ENCODE data around the gene DYNC2I2.

The DYNC2I2 gene

GRCh38 chr9:128635266-128636023, 21.2 kb downstream of the DYNC2I2 start:
- no peak for DNase-seq

- no peak for DNase-seq
Observed at GRCh38 chr9:128634651-128635262, 21.9 kb downstream of the DYNC2I2 start.

GRCh38 chr9:128634111-128634510, 22.5 kb downstream of the DYNC2I2 start:
- DNase-seq: no peak

GRCh38 chr9:128633601-128634000, 23.0 kb downstream of the DYNC2I2 start:
- DNase-seq: no peak

- no peak for DNase-seq
Observed at GRCh38 chr9:128633057-128633456, 23.6 kb downstream of the DYNC2I2 start.

GRCh38 chr9:128632486-128632885, 24.2 kb downstream of the DYNC2I2 start:
- DNase-seq: no peak

- DNase-seq: no peak
Observed at GRCh38 chr9:128632066-128632465, 24.6 kb downstream of the DYNC2I2 start.

GRCh38 chr9:128631636-128632035, 25.0 kb downstream of the DYNC2I2 start:
- no peak for DNase-seq

- DNase-seq: no peak
Observed at GRCh38 chr9:128629852-128630545, 26.6 kb downstream of the DYNC2I2 start.

GRCh38 chr9:128629136-128629535, 27.5 kb downstream of the DYNC2I2 start:
- no peak for DNase-seq

GRCh38 chr9:128628471-128629048, 28.1 kb downstream of the DYNC2I2 start:
- no peak for DNase-seq

GRCh38 chr9:128627906-128628305, 28.7 kb downstream of the DYNC2I2 start:
- no peak for DNase-seq

- no peak for DNase-seq
Observed at GRCh38 chr9:128627127-128627715, 29.4 kb downstream of the DYNC2I2 start.

GRCh38 chr9:128626181-128626580, 30.5 kb downstream of the DYNC2I2 start:
- no peak for DNase-seq

- DNase-seq: no peak
Observed at GRCh38 chr9:128625391-128626146, 31.1 kb downstream of the DYNC2I2 start.

- no peak for DNase-seq
Observed at GRCh38 chr9:128624566-128624965, 32.1 kb downstream of the DYNC2I2 start.

GRCh38 chr9:128621730-128622455, 34.8 kb downstream of the DYNC2I2 start:
- DNase-seq: no peak

- no peak for DNase-seq
Observed at GRCh38 chr9:128619779-128620178, 36.9 kb downstream of the DYNC2I2 start.

GRCh38 chr9:128619127-128619526, 37.5 kb downstream of the DYNC2I2 start:
- DNase-seq: no peak

- DNase-seq: no peak
Observed at GRCh38 chr9:128617943-128618342, 38.7 kb downstream of the DYNC2I2 start.

- no peak for DNase-seq
Observed at GRCh38 chr9:128615571-128615970, 41.1 kb downstream of the DYNC2I2 start.

- DNase-seq: no peak
Observed at GRCh38 chr9:128614728-128615127, 41.9 kb downstream of the DYNC2I2 start.

Data from activated effector memory CD4-positive, alpha-beta T cell treated with Interleukin-2 at 50 U/mL for 16 hours (primary cell).